GM12878 (cell line): Measurements from ENCODE around the gene RNU6-1. TPM values are rescaled to one million over a fixed set of nuclear protein-coding genes. Genes with fewer than 3 reads are reported as not detected.

Source experiments
- BACH1 ChIP-seq: fragments of 450-650 bp; IDR thresholded peaks from 2 replicates; pipeline ENCODE4 v1.6.1; 2017; ENCODE audit warnings: mild to moderate bottlenecking, borderline replicate concordance
- CBX5 ChIP-seq: sonication (generic); IDR thresholded peaks from 2 replicates; pipeline ENCODE4 v1.6.1; 2016; ENCODE audit warnings: low read depth, moderate library complexity, mild to moderate bottlenecking, inconsistent platforms
- CTCF ChIP-seq, 3 experiments: IDR thresholded peaks in 2 of 3; conservative IDR thresholded peaks in 1 of 3; 2 replicates each; pipeline ENCODE4 v1.5.1; 2011; ENCODE audit warnings: low read depth in 3 of 3, low read length in 3 of 3, mild to moderate bottlenecking in 3 of 3, control low read depth in 2 of 3, moderate library complexity in 2 of 3, inconsistent platforms in 1 of 3, mixed read lengths in 1 of 3; ENCODE audit not compliant: control insufficient read depth in 2 of 3, insufficient read depth in 1 of 3; ENCODE audit errors: extremely low read depth in 1 of 3
- DPF2 ChIP-seq: fragments of 450-650 bp; IDR thresholded peaks from 2 replicates; pipeline ENCODE4 v1.6.1; 2017; ENCODE audit warnings: mild to moderate bottlenecking
- EED ChIP-seq: sonication (generic); IDR thresholded peaks from 2 replicates; pipeline ENCODE4 v1.6.1; 2016; ENCODE audit warnings: antibody characterized with exemption, low read depth
- EP300 ChIP-seq, 2 experiments: fragments of 150-350 bp in 1 of 2; IDR thresholded peaks; 2 replicates each; pipeline ENCODE4 v1.6.1; 2011 to 2012; ENCODE audit warnings: low read depth in 2 of 2, low read length in 2 of 2, borderline replicate concordance in 1 of 2, improper control_type of control experiment in 1 of 2, inconsistent platforms in 1 of 2; ENCODE audit not compliant: control insufficient read depth in 1 of 2
- IKZF2 ChIP-seq, 2 experiments: fragments of 450-650 bp; IDR thresholded peaks; 2 replicates each; pipeline ENCODE4 v1.6.1; 2017; ENCODE audit warnings: mild to moderate bottlenecking in 2 of 2, moderate library complexity in 2 of 2
- MEF2B ChIP-seq: fragments of 450-650 bp; IDR thresholded peaks from 2 replicates; pipeline ENCODE4 v1.6.1; 2018; ENCODE audit warnings: mild to moderate bottlenecking, moderate library complexity; ENCODE audit not compliant: partially characterized antibody, poor library complexity, severe bottlenecking
- MXI1 ChIP-seq: fragments of 150-350 bp; IDR thresholded peaks from 2 replicates; pipeline ENCODE4 v1.6.1; 2011; ENCODE audit warnings: low read depth, mild to moderate bottlenecking, inconsistent platforms, low read length, improper control_type of control experiment
- PAX5 ChIP-seq: IDR thresholded peaks from 2 replicates; pipeline ENCODE4 v1.6.1; 2011; ENCODE audit warnings: low read depth, low read length, borderline replicate concordance
- RB1 ChIP-seq: fragments of 450-650 bp; formaldehyde crosslinking; IDR thresholded peaks from 2 replicates; pipeline ENCODE4 v1.6.1; 2017; ENCODE audit warnings: mild to moderate bottlenecking, borderline replicate concordance
- RELA ChIP-seq: fragments of 450-650 bp; IDR thresholded peaks from 2 replicates; pipeline ENCODE4 v1.8.0; 2014; ENCODE audit warnings: borderline replicate concordance; ENCODE audit not compliant: partially characterized antibody
- SIX5 ChIP-seq: IDR thresholded peaks from 2 replicates; pipeline ENCODE4 v1.6.1; 2011; ENCODE audit warnings: mild to moderate bottlenecking, low read depth, low read length, moderate library complexity; ENCODE audit not compliant: severe bottlenecking
- SREBF1 ChIP-seq: IDR thresholded peaks from 2 replicates; pipeline ENCODE4 v1.6.1; 2012; ENCODE audit warnings: mild to moderate bottlenecking, low read length
- SREBF2 ChIP-seq: IDR thresholded peaks from 2 replicates; pipeline ENCODE4 v1.6.1; 2012; ENCODE audit warnings: mild to moderate bottlenecking, low read length
- TARDBP ChIP-seq: IDR thresholded peaks from 2 replicates; pipeline ENCODE4 v1.6.1; 2016; ENCODE audit warnings: borderline replicate concordance
- TCF7 ChIP-seq: IDR thresholded peaks from 2 replicates; pipeline ENCODE4 v1.6.1; 2014; ENCODE audit warnings: antibody characterized with exemption, borderline replicate concordance
- polyA plus RNA-seq, 11 experiments: library from polyadenylated mRNA; depleted of rRNA in 4 of 11; unstranded in 6 of 11; stranded (reverse) in 5 of 11; fragments of >200 nt; fragmentation: Nextera tagmentation in 4 of 11; fragmentation: Illumina TruSeq in 1 of 11; extraction: Ambion mirVana in 4 of 11; extraction: Trizol in 1 of 11; gene quantifications; 1 replicate in 1 of 11; 2 replicates in 10 of 11; pipeline versions ENCODE4 v1.2.1 to v1.2.3, GENCODE V29; 2011 to 2016; ENCODE audit warnings: inconsistent platforms in 2 of 11, missing spikeins in 2 of 11, low read depth in 1 of 11
- total RNA-seq, 4 experiments: library from RNA; depleted of rRNA in 3 of 4; stranded (reverse); fragments of >200 nt in 3 of 4; fragmentation: Illumina TruSeq in 1 of 4; extraction: Trizol in 1 of 4; gene quantifications; 2 replicates each; pipeline versions ENCODE4 v1.2.1 to v1.2.3, GENCODE V29; 2013 to 2021
- TF ChIP-seq, protein P1 (sequence below): IDR thresholded peaks from 2 replicates; pipeline ENCODE4 v1.6.1; 2012; ENCODE audit warnings: mild to moderate bottlenecking, low read depth, low read length
- TF ChIP-seq, protein P2 (sequence below): IDR thresholded peaks from 2 replicates; pipeline ENCODE4 v1.6.1; 2011; ENCODE audit warnings: low read depth, low read length, improper control_type of control experiment, borderline replicate concordance
- TF ChIP-seq, protein P3 (sequence below): fragments of 450-650 bp; conservative IDR thresholded peaks from 2 replicates; pipeline ENCODE4 v1.6.1; 2017; ENCODE audit warnings: mild to moderate bottlenecking, moderate library complexity

Gene RNU6-1
- total and polyA plus RNA-seq, 10 of the 15 experiments (the other 5 are each of a cell fraction or from before 2014, with no cell fraction given): not detected

DNA sequence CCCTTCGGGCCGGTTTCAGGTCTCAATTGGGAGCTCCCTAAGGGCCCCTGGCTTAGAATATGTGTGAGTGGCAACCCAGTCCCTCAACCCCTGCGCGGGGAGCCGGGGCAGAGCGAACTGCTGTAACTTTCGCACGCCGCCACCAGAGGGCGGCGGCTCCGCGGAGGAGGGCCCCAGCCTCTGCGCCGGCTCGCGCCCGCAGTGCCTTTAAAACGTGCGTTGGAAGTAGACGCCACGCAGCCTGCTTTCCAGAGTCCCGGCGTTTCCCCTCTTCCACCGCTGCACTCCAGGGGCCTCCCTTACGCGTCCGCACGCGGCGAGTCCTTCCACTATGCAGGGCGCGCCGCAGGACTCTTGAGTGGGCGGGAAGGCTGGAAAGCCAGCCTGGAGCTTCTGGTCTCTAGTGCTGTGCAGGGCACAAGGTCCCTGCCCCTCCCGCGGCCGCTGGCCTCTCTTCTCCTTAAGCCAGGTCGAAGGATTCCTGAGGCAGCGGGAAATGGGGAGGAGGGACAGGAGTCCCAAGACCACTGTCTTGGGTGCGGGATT, 23.7 kb upstream of the RNU6-1 start (continued):
- TF ChIP-seq, protein P1, sequence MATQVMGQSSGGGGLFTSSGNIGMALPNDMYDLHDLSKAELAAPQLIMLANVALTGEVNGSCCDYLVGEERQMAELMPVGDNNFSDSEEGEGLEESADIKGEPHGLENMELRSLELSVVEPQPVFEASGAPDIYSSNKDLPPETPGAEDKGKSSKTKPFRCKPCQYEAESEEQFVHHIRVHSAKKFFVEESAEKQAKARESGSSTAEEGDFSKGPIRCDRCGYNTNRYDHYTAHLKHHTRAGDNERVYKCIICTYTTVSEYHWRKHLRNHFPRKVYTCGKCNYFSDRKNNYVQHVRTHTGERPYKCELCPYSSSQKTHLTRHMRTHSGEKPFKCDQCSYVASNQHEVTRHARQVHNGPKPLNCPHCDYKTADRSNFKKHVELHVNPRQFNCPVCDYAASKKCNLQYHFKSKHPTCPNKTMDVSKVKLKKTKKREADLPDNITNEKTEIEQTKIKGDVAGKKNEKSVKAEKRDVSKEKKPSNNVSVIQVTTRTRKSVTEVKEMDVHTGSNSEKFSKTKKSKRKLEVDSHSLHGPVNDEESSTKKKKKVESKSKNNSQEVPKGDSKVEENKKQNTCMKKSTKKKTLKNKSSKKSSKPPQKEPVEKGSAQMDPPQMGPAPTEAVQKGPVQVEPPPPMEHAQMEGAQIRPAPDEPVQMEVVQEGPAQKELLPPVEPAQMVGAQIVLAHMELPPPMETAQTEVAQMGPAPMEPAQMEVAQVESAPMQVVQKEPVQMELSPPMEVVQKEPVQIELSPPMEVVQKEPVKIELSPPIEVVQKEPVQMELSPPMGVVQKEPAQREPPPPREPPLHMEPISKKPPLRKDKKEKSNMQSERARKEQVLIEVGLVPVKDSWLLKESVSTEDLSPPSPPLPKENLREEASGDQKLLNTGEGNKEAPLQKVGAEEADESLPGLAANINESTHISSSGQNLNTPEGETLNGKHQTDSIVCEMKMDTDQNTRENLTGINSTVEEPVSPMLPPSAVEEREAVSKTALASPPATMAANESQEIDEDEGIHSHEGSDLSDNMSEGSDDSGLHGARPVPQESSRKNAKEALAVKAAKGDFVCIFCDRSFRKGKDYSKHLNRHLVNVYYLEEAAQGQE: no peak
- peak; percentile 68 for TF ChIP-seq RELA
- TF ChIP-seq, protein P2, sequence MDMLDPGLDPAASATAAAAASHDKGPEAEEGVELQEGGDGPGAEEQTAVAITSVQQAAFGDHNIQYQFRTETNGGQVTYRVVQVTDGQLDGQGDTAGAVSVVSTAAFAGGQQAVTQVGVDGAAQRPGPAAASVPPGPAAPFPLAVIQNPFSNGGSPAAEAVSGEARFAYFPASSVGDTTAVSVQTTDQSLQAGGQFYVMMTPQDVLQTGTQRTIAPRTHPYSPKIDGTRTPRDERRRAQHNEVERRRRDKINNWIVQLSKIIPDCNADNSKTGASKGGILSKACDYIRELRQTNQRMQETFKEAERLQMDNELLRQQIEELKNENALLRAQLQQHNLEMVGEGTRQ: no peak
- TF ChIP-seq SREBF2: no peak
- no peak for TF ChIP-seq SIX5
- TF ChIP-seq CTCF (IDR thresholded peaks at IDR 0.05 in 2 of 3, conservative IDR thresholded peaks at IDR 0.05 in 1 of 3; ENCODE audit: control insufficient read depth in 2 of 3, extremely low read depth in 1 of 3, insufficient read depth in 1 of 3, low read depth in 3 of 3, low read length in 3 of 3): peak; percentile 89 to 95 (median 92); a peak in 5 of 6 replicates
- TF ChIP-seq BACH1: 0 out of 2 replicates have a peak, but pooled peaks have one; percentile 9
- 0 out of 2 replicates have a peak, but pooled peaks have one; percentile 81 for TF ChIP-seq TARDBP
- TF ChIP-seq RB1: peak; percentile 65; the same call in 1 of the 2 replicates
- TF ChIP-seq MXI1: peak; percentile 74
- peak; percentile 34; the same call in 1 of the 2 replicates for TF ChIP-seq CBX5
- TF ChIP-seq DPF2: 0 out of 2 replicates have a peak, but pooled peaks have one; percentile 11
- peak in 1 of 2 experiments; percentile 46; a peak in 2 of 4 replicates for TF ChIP-seq IKZF2 (IDR thresholded peaks at IDR 0.05)
- TF ChIP-seq SREBF1: no peak
- TF ChIP-seq, protein P3, sequence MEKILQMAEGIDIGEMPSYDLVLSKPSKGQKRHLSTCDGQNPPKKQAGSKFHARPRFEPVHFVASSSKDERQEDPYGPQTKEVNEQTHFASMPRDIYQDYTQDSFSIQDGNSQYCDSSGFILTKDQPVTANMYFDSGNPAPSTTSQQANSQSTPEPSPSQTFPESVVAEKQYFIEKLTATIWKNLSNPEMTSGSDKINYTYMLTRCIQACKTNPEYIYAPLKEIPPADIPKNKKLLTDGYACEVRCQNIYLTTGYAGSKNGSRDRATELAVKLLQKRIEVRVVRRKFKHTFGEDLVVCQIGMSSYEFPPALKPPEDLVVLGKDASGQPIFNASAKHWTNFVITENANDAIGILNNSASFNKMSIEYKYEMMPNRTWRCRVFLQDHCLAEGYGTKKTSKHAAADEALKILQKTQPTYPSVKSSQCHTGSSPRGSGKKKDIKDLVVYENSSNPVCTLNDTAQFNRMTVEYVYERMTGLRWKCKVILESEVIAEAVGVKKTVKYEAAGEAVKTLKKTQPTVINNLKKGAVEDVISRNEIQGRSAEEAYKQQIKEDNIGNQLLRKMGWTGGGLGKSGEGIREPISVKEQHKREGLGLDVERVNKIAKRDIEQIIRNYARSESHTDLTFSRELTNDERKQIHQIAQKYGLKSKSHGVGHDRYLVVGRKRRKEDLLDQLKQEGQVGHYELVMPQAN: peak; percentile 32; the same call in 1 of the 2 replicates
- TF ChIP-seq TCF7: 0 out of 2 replicates have a peak, but pooled peaks have one; percentile 39
- peak; percentile 28; the same call in 1 of the 2 replicates for TF ChIP-seq PAX5
- TF ChIP-seq EED: peak; percentile 75
- peak; percentile 95 for TF ChIP-seq MEF2B
- TF ChIP-seq EP300 (IDR thresholded peaks at IDR 0.05; ENCODE audit: borderline replicate concordance in 1 of 2, control insufficient read depth in 1 of 2, low read depth in 2 of 2, low read length in 2 of 2): peak in 1 of 2 experiments; percentile 37; a peak in 1 of 4 replicates
